ENCODE results near the gene CRIP2. TPM values are rescaled to one million over a fixed set of nuclear protein-coding genes. Genes with fewer than 3 reads are reported as not detected.

The CRIP2 gene
- total and polyA plus RNA-seq, 2 of the 8 experiments (the other 6 are each of a cell fraction or from before 2014, with no cell fraction given) = 4.2 to 13.5 TPM

- Histone ChIP-seq H2BK20ac (ENCODE audit: low read length) (no peak overlapping the region), H2AFZ (ENCODE audit: low read length) (no peak overlapping the region), H3K23me2 (ENCODE audit: low read depth, low read length) (peaks cover 14% of the 10 kb centered on the region; the same call in 1 of the 2 replicates), H3K79me2 (ENCODE audit: control insufficient read depth in 1 of 2, insufficient read depth in 2 of 2, low read length in 2 of 2) (no peaks in the 10 kb centered on the region), H4K91ac (replicated peaks; ENCODE audit: insufficient read length, low read length) (no peak overlapping the region), H3K56ac (replicated peaks; ENCODE audit: insufficient read length, low read depth, low read length) (no peak overlapping the region), H3K36me3 (ENCODE audit: control insufficient read depth in 2 of 4, insufficient read depth in 4 of 4, low read length in 3 of 4) (peaks cover 0 to 3% (median 0%) of the 10 kb centered on the region in 4 experiments; a peak in 1 of 8 replicates), H4K8ac (ENCODE audit: extremely low read depth, insufficient read depth, low read length) (no peak overlapping the region; the same call in 1 of the 2 replicates), H4K5ac (ENCODE audit: insufficient read length, low read depth, low read length) (no peak overlapping the region), H3K14ac (ENCODE audit: insufficient read length) (no peak overlapping the region), H3K27me3 (replicated peaks in 1 of 4; ENCODE audit: control insufficient read depth in 3 of 4, extremely low read depth in 1 of 4, insufficient read depth in 3 of 4, low read length in 3 of 4) (peaks cover 49 to 64% (median 57%) of the 10 kb centered on the region in 4 experiments), H3K4me1 (replicated peaks in 1 of 4; ENCODE audit: control insufficient read depth in 3 of 4, insufficient read depth in 4 of 4, low read length in 3 of 4) (peaks cover 0 to 44% (median 26%) of the 10 kb centered on the region in 4 experiments; a peak in 6 of 7 replicates), H2BK12ac (ENCODE audit: low read depth, low read length) (peak overlapping the region; percentile 80), H3K23ac (ENCODE audit: insufficient read length) (no peak overlapping the region), H3K9me3 (ENCODE audit: insufficient read depth in 2 of 2, low read depth in 1 of 2, low read length in 1 of 2) (no peaks in the 10 kb centered on the region), H3K79me1 (ENCODE audit: low read depth, low read length) (no peaks in the 10 kb centered on the region), H4K20me1 (replicated peaks in 1 of 2; ENCODE audit: control insufficient read depth in 1 of 2, insufficient read depth in 2 of 2, low read length in 2 of 2) (peaks cover 8 to 27% of the 10 kb centered on the region in 2 experiments), H3K4me2 (ENCODE audit: insufficient read depth in 1 of 2, low read depth in 2 of 2, low read length in 2 of 2) (peak overlapping the region; percentile 33 to 90), H3K27ac (ENCODE audit: low read depth, low read length) (no peak overlapping the region), H3K4ac (replicated peaks; ENCODE audit: insufficient read length, low read depth, low read length) (no peak overlapping the region), H2BK5ac (ENCODE audit: low read depth, low read length) (peak overlapping the region; percentile 52; the same call in 1 of the 2 replicates), H3K9ac (replicated peaks in 1 of 4; ENCODE audit: extremely low read depth in 1 of 4, low read depth in 3 of 4, low read length in 3 of 4) (no peak overlapping the region), H3K18ac (ENCODE audit: extremely low read depth, low read length) (peak overlapping the region; percentile 83), H2AK5ac (ENCODE audit: low read depth, low read length) (0 out of 2 replicates have a peak overlapping the region, but pooled peaks have one; percentile 39), H3K4me3 (ENCODE audit: extremely low read depth in 1 of 4, insufficient read depth in 2 of 4, low read depth in 3 of 4, low read length in 4 of 4) (peak overlapping the region; percentile 55 to 78 (median 60); a peak in 7 of 8 replicates), H2BK15ac (ENCODE audit: low read length) (no peak overlapping the region), H2BK120ac (replicated peaks; ENCODE audit: low read depth, low read length) (no peak overlapping the region)
- no peak for DNase-seq (ENCODE audit: low read depth in 1 of 2, low spot score in 2 of 2)
- ChIA-PET CTCF (ENCODE audit: partially characterized antibody) (interaction anchor here (1.2 to 1.8 kb wide), 3 partner anchors 14 to 429 kb away, joined by 3 to 7 read pairs (median 5); no protein-coding TSS in a partner anchor), POLR2A (ENCODE audit: partially characterized antibody) (interaction anchor here (0.6 to 2.6 kb wide), 3 partner anchors 10 to 129 kb away, joined by 3 to 9 read pairs (median 3); no protein-coding TSS in a partner anchor)
- FAIRE-seq = no peak
- peak; percentile 67; the same call in 1 of the 2 replicates for TF ChIP-seq SUZ12 (IDR thresholded peaks at IDR 0.05; ENCODE audit: low read length)
- peak; percentile 15 for TF ChIP-seq KDM4A (IDR thresholded peaks at IDR 0.05; ENCODE audit: low read depth, low read length, severe bottlenecking)
- no peak for TF ChIP-seq FOSL1 (IDR thresholded peaks at IDR 0.05; ENCODE audit: insufficient read depth, low read depth, low read length)
- TF ChIP-seq KDM5A (IDR thresholded peaks at IDR 0.05; ENCODE audit: low read length) = no peak
- TF ChIP-seq TEAD4 (IDR thresholded peaks at IDR 0.05; ENCODE audit: low read depth, low read length) = no peak
- 0 out of 2 replicates have a peak, but pooled peaks have one; percentile 14 for TF ChIP-seq E2F6 (IDR thresholded peaks at IDR 0.05)
- TF ChIP-seq EZH2 (IDR thresholded peaks at IDR 0.05; ENCODE audit: low read depth, low read length, severe bottlenecking) = peak; percentile 74
- no peak for TF ChIP-seq MAFK (IDR thresholded peaks at IDR 0.05; ENCODE audit: low read depth, low read length)
- 16% methylated on average over 35 of the region's 48 CpGs; no CpG with 5 or more reads in 1 of the 2 experiments for WGBS, 2 experiments (ENCODE audit: extremely low coverage in 1 of 2, insufficient coverage in 1 of 2, insufficient read length in 1 of 2, insufficient replicate concordance in 2 of 2, low coverage in 1 of 2, low lambda C conversion rate in 2 of 2, missing lambda C conversion rate in 1 of 2)
Observed at GRCh38 chr14:105475269-105476096, 862 bp downstream of the CRIP2 start.
